T1000 (cell line): ENCODE data around the gene BCL2.

Experiments used
- DNase-seq: peaks from one replicate; lab custom pipeline; 2025; ENCODE audit warnings: mixed read lengths; lab: John Stamatoyannopoulos, UW

The BCL2 gene

DNA sequence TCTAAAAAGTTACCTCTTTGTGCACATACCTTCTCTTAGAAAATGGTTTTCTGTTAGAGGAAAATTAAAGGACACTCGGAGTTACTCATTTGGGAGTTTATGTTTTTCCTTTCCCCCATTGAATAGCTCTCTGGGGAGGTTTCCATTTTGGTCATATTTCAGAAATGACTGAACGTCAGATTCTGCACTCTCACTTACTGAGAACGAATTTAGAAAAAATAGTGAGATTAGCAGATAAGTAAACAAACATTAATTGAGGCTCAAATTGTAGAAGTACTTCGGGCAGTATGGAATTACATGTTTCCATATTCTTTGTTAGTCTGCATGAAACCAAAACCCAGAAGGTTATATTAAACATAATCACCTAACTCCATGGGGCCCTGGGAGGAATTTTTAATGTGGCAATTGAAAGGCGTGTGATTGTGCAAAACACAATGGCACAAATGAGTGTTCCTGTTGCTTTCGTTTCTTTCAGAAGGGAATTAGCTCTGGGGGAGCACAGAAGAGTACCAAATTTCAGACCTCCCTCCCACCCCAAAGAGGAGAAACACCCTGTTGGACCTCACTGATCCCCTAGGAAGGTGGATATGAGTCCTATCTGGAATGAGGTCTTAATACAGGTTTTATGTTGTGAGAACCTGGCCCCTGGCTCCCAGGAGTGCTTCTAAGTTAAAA lies 212.3 kb downstream of the BCL2 start:
- no peak for DNase-seq

DNA sequence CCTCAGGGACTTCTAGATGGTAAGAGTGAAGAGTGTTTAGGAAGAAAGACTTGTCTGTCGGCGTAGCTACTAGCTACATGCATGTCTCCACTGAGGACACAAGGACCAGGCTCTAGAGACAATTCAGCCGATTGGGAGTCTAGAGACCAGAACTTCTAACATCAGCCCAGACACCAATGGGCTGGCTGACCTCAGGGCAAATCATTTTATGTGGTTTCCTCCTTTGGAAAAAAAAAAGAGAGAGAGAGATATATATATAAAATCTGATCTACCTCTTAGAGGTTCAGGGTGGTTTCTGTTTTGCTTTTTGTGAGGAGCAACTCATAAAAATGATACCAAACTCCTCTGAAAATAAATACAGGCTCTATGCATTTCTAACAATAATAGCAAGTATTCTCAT lies 212.8 kb downstream of the BCL2 start:
- DNase-seq = no peak

DNA sequence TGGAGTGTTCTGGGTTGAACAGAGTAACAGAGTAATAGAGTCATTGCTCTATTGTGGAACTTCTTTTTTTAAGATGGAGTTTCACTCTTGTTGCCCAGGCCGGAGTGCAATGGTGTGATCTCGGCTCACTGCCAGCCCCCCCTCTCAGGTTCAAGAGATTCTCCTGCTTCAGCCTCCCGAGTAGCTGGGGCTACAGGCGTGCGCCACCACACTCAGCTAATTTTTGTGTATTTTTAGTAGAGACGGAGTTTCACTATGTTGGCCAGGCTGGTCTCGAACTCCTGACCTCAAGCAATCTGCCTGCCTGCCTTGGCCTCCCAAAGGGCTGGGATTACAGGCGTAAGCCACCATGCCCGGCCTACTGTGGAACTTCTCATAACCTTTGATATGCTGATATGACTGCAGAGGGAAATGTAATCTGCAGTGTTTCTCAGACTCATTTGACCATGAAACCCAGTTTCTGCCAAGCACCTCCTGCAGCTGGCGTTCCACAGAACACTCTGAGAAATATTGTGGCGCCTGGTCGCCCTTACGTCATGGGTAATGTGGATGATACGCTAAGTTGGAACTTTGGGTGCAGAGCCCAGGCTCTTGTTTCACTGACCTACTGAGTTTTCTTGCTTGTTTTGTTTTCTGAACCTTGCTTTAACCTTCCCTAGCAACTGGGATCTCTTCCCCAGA lies 213.8 kb downstream of the BCL2 start:
- no peak for DNase-seq

DNA sequence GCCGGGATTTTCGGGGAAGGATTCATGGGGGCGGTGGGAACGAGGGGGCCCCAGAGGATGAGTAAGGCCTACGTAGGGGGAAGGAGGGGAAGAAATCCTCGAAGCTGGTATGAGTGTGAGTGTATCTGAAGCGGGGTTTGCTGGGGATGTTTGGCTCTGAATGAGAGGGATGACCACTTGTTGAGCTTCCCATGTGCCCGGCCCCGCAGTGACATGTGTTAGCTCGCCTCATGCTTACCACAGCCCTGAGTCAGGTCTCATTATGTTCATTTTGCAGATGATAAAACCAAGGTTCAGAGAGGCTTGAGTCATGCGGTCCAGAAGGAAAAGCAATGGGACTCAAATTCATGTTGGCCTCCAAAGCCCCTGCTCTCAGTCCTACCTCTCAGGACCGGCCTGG lies 214.7 kb downstream of the BCL2 start:
- DNase-seq = no peak

DNA sequence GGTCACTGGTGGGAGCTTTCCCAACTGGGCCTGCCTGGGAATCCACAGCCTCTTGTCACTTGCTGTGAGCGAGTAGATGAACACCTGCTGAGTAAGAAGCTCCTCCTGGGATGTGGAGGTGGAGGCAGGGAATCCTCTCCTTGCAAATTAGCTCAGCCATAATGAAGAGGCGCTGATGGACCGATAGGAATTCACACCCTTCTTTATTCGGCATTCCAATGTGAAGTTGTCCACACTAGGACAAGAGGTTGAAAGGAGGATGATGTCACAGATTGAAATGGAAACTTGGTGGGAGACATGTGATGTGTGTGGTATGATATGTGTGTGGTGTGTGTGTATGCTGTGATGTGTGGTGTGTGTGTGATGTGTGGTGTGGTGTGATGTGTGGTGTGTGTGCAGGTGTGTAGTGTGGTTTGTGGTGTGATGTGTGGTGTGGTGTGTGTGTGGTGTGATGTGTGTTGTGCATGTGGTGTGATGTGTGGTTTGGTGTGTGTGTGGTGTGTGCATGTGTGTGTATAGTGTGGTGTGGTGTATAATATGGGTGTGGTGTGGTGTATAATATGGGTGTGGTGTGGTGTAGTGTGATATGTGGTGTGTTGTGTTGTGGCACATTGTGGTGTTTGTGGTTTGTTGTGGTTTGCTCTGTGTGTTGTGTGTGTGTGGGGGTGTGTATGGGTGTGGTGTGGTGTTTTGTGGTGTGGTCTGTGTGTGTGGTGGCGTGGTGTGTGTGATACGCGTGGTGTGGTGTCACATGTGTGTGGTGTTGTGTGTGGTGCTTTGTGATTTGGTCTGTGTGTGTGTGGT lies 216.4 kb downstream of the BCL2 start:
- DNase-seq = no peak

DNA sequence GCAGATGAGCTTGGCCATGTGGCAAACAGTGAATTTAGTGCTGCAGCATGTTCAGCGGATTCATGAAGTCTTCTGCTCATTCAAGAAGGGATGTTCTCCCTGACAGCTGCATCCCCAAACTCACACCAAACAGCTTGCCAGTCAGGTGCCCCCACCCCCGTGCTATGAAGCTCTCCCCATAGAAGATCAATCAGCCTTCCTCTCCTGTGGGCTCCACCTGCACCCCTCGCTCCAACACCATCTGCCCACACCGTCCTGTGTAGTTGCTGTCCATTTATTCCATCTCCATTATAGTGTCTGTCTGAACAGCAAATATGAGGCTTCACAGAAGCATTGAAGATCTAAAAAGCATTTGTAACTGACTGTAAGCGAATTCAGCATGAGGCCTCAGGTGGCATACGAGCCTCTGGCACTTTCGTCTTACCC lies 218.9 kb downstream of the BCL2 start:
- DNase-seq = no peak

DNA sequence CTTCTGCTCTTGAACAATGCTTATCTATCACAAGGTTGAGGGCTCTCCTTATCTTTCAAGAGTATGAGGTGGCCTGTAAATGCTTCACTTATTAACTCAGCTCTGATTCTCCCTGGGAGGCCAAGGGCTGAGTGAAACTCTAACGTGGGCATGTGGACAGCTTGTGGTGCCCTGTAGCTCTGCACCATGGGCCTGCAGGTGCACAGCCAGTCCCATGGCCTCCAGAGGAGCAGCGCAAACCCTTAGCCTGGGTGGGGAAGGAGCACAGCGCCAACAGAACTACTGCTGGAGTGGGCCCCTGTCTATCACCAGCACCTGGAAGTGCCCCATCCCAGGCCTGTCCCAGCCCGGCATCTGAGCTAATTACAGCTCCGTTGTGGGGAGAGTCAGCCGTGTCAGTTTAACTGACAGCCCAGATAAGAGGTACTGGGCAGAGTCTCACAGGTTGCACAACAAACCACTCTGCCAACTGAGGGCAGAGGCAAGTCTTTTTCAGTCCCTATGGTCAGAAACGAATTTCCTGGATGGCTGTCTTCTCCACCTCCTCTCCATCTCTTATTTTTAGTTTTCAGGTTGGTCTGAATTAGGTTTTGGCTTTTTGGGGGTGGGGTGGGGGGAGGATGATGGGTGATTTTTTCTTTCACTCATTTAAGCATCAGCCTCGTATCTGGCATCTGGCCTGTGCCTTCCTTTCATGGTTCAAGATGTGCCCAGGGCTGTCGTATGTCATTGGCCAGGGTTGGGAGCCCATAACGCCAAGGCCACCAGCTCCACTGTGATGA lies 219.5 kb downstream of the BCL2 start:
- no peak for DNase-seq

DNA sequence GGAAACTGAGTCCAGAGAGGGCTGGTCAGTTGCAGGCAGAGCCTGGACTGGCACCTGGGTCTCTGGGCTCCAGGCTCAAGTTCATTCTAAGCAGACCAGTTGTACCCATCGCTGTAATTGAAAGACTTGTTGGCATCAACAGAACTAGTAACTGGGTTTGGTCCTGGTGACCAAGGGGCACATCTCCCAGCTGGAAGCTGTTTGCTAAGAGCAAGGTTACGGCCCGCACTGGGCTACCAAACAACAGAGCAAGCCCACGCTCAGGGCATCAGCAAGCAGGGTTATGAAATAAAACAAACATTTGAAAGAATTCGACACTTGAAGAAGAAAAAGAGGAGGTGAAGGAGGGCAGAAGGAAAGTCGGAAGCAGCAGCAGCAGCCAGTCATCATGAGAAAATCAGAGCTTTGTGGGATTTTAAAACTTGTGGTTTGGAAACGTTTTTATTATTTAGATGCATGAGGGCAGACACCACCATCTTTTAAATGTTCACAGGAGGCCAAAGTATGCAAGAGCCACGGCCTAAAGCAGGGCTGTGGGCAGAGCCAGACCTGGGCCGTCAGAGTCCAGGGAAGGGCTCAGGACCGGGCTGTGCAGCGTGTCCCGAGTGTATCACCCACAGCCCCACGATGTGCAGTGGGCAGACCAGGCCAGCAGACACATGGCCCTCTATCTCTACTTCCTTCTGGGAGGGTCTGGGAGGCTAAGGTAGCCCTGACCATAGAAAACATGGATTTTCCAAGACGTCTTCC lies 220.3 kb downstream of the BCL2 start:
- DNase-seq = no peak

DNA sequence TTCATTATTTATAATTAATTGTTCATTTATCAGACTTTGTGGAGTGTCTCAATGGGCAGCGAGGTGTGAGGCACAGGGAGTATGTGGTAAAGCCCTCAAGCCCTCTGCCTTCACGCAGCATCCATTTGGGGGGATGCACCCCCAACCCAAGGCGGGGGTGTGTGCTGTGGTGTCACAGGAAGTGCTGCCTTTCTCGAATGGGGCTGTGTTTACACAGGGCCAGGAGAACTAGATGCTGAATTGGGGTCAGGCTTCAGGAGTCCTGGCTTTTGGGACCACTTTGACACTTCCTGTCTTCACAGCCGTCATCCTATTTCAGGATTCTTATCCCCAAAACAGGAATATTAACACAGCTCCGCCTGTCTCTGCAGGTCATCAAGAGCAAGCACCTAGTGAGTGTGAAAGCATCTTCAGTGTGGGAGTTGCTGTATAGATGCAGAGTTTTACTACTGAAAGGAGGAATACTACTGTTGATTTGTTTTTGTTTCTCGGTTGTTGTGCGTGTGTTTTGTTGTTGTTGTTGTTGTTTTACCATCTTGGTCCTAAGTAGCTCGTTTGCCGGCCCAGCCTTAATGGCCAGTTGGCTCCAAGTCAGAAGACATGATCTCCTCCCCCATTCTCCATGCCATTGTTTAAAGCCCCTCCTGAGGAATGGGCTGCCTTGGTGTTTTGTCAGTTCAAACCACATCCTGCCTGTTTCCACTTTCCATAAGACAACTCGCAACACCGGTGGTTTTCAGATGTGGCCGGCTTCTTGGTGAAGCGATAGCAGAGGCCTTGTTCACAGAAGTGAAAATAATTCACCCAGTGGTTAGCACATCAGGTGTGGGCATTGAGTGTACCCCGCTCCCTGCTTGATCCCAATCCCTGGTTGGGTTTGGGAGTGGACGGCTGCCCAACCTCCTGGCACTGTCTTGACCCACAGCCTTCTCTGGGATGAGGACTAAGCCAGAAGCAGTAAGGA lies 221.3 kb downstream of the BCL2 start:
- DNase-seq = no peak

DNA sequence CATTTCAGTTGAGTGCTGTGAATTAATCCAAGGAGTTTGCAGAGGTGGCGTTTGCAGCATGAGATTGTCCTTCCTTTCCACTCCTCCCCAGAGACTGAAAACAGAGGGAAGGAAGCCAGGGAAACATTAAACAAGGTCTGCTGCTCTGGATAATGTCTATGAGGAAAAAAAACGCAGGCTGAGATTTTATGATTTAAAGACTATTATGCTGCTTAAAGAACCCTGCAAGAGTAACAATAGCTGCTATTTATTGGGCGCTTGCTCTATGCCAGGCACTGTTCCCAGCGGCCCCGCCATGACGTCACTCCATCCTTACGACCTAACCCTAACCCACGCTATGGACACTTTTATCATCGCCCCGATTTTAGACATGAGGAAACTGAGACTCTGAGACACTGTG lies 222.4 kb downstream of the BCL2 start:
- no peak for DNase-seq

DNA sequence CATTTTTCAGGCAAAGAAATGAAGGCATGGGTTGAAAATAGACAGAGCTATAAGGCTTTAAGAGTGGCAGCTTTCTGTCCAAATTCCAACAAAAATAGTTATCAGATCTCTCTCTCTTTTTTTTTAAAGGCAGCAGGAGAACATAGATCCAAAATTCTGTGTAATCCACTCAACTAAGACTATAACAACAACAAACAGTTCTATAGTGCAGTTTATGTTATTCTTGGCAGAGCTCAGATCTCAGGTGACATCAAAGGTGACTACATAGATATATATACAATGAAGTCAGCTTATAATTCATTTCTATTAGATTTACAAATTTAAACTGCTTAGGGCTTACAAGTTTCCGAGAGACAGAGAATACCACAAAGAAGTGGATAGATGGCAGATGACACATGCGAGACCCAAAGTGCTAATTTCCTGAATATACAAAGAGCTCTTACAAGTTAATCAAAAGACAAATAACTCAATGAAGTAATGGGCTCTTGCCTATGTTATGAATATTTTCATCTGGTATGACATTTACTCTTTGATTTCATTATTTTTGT lies 223.2 kb downstream of the BCL2 start:
- DNase-seq = no peak

DNA sequence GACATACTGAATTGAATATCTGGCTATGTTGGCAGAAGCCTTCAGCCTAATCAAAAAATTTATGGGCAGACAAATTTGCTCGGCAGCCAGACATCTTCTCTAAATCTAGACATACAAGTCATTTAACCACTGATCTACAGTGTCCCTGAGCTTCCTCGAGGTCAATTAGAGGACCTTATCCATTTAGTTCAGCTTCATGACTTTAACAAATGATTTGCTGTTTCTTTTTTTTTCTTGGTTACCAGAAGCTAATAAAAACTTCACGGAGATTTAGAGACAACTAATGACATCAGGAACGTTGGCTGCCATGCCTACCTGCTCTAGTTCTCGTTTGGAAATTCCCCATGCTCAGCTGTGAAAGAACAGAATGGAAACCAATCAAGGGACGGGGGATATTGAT lies 223.8 kb downstream of the BCL2 start:
- DNase-seq = no peak

DNA sequence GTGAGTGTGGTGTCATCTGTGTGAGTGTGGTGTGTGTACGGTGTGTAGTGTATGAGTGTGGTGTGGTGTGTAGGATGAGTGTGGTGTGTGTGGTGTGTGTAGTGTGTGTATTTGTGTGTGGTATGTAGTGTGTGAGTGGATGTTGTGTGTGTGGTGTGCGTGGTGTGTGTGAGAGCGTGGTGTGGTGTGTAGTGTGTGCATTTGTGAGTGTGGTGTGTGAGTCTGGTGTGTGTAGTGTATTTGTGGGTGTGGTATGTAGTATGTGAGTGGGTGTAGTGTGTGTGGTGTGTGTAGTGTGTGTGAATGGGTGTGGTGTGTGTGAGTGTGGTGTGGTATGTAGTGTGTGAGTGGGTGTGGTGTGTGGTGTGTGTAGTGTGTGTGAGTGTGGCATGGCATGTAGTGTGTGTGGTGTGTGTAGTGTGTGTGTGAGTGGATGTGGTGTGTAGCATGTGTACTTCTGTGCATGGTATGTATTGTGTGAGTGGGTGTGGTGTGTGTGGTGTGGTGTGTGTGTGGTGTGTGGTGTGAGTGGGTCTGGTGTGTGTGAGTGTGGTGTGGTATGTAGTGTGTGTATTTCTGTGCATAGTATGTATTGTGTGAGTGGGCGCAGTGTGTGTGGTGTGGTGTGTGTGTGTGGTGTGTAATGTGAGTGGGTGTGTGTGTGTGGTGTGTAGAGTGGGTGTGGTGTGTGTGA lies 227.8 kb downstream of the BCL2 start:
- DNase-seq = no peak

DNA sequence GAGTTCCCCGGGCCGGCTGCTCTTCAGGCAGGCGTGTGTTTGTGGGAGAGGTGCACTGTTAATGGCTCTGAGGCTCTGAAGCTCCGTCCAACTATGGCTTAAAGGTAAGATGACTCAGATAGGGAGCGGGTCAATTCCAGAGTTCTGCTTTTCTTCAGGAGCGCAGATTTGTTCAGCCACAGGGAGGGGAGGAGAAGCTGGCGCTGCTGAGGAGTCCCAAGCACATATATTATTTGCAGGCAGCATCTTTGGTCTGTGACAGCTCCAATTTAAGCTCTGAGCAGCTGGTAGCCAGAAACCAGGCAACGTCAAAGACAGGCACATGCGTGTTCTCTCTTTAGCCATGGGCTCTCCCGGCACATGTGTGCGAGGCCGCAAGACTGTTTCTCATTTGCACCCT lies 229.2 kb downstream of the BCL2 start:
- no peak for DNase-seq

DNA sequence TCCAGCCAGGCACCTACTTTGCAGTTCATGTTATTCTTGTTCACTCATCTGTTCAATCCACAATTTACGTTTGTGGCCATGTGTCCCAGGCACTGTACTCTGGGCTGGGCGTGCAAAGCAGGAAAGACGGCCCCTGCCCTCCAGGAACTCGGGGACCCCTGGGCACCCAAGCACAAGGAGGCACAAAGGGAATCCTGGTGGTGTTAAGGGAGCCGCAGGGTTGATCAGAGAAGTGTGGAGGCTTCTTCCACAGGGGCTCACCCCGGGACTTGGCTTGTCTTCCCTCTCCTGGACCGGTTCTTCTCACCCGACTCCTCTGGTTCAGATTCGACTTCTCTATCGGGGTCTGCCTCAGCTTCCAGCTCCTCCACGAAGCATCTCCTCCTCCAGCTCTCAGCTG lies 230.5 kb downstream of the BCL2 start:
- no peak for DNase-seq

DNA sequence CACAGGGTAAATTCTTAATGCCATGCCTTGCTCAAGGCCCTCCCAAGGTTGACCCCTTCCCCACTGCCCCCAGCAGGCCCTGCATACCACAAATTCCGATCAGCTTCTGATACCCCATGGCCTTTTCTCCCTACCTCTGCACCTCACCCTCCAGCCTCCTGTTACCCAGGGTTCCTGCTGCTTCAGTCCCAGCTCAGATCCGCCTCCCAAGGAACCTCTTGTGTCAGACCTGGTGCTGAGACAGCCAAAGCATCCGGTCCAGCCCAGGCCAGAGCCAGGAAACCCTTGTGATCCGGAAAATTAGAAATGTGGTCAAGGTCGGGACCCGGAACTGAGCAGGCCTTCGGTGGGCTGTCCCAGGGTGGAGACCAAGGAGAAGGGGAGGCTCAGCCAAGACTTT lies 231.3 kb downstream of the BCL2 start:
- no peak for DNase-seq

DNA sequence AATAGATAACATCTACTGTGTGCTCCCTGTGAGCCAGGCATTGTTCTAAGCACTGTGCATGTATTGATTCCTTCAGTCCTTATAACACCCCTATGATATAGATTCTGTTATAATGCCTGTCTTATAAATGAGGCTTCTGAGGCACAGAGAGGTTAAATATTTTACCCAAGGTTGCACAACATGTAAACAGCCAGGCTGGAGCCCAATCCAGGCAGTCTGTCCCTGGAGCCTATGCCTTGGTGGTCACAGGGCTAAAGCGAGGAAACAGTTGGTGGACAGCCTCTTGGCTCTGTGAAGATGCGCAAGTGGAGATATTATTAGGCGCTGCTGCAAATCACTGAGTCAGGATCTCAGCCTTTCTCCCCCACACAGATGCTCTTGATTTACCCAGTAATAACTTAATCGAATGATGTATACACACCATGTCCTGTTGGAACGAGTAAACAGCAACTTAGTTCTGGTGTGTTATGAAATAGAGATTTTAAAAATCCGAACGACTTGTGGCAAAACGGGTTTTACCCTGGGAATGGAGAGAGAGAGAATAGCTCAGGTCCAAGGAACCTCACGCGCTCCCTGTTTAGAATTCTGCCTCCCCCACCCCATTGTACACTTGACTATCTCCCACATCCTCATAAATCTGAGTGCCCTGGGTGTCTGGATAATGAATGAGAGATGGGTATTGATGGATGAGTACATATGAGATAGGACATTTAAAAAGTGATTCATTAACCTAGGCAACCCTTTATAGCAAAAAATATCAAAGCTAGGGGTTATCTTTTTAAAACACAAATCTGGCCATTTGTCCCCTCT lies 231.9 kb downstream of the BCL2 start:
- DNase-seq = no peak

DNA sequence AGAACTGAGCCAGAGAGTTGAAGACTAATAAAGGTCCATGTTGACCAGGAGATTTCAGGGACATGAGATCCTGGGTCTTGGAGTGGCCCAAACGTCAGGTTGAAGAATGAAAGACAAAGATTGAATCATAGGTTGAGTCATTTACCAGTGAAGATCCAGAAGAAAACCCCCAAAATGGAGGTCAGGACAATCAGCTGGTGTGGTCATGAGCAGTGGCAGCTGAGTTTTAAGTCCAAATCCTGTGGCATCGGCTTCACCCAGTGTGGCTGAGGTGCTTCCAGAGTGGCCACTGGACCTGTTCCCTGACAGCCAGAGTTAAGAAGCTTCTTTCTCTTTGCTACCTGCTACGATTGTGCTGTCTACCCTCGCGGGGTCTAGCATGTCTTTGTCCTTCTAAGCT lies 234.0 kb downstream of the BCL2 start:
- DNase-seq = no peak

DNA sequence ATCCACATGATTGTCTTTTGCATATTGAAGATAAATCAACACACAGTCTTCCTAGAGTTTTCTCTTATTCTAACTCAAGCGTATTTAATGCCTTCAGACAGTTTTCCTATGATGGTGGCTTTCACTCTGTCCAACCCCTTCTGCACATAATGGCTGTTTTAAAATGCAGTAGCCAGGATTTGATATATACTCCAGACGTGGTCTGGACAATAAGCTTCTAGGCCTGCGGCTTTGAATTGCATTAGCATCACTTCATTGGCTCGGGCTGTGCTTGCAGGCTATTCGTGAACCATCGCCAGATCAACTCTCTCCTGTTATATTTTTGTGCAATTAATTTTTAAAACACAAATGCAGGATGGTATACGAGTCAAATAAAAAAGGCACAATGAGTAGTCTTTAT lies 235.3 kb downstream of the BCL2 start:
- DNase-seq = no peak
